GM23338 (cell line): ENCODE data around the gene BCAS1. TPM values are rescaled to one million over a fixed set of nuclear protein-coding genes. Genes with fewer than 3 reads are reported as not detected.

Experiments
- ATAC-seq: fragments of 200-7000 bp; cut with Tn5 transposase; 3 replicates; pipeline ENCODE4 v1.9.1; 2020
- DNase-seq: peaks from one replicate; pipeline ENCODE4 v3.0.0-alpha.2; 2015; ENCODE audit warnings: low spot score
- H2AFZ ChIP-seq: fragments of 200-600 bp; sonication (generic); 2 replicates; pipeline ENCODE4 v1.8.0; 2016; ENCODE audit warnings: antibody characterized with exemption, mild to moderate bottlenecking, moderate library complexity
- H3F3A ChIP-seq: fragments of 200-600 bp; sonication (generic); replicated peaks from 2 replicates; pipeline ENCODE4 v1.8.0; 2017; ENCODE audit warnings: antibody characterized with exemption, mixed run types, low read depth
- H3K27ac ChIP-seq: fragments of 200-600 bp; sonication (generic); 2 replicates; pipeline ENCODE4 v1.6.1; 2016; ENCODE audit warnings: low read depth
- H3K27me3 ChIP-seq: fragments of 200-600 bp; sonication (generic); 2 replicates; pipeline ENCODE4 v1.8.0; 2016; ENCODE audit warnings: mild to moderate bottlenecking, mixed run types, moderate library complexity; ENCODE audit not compliant: insufficient read depth
- H3K36me3 ChIP-seq: fragments of 200-600 bp; sonication (generic); 2 replicates; pipeline ENCODE4 v1.8.0; 2016; ENCODE audit warnings: mild to moderate bottlenecking; ENCODE audit not compliant: insufficient read depth
- H3K4me1 ChIP-seq: fragments of 200-600 bp; sonication (generic); 2 replicates; pipeline ENCODE4 v1.8.0; 2016; ENCODE audit warnings: mild to moderate bottlenecking, moderate library complexity; ENCODE audit not compliant: insufficient read depth
- H3K4me2 ChIP-seq: fragments of 200-600 bp; sonication (generic); 2 replicates; pipeline ENCODE4 v1.7.1; 2017; ENCODE audit warnings: mixed run types
- H3K4me3 ChIP-seq: fragments of 200-600 bp; sonication (generic); 2 replicates; pipeline ENCODE4 v1.6.1; 2016; ENCODE audit warnings: mixed run types
- H3K79me2 ChIP-seq: fragments of 200-600 bp; sonication (generic); replicated peaks from 2 replicates; pipeline ENCODE4 v1.8.0; 2017; ENCODE audit warnings: mild to moderate bottlenecking; ENCODE audit not compliant: insufficient read depth
- H3K9me2 ChIP-seq: fragments of 200-600 bp; sonication (generic); 2 replicates; pipeline ENCODE4 v1.8.0; 2017; ENCODE audit not compliant: insufficient read depth
- H4K20me1 ChIP-seq: fragments of 200-600 bp; sonication (generic); replicated peaks from 2 replicates; pipeline ENCODE4 v1.8.0; 2017; ENCODE audit warnings: mild to moderate bottlenecking; ENCODE audit not compliant: insufficient read depth
- H3K27ac Mint-ChIP-seq: 2 replicates; pipeline ENCODE4 v1.8.0; 2020; ENCODE audit warnings: inconsistent platforms, mild to moderate bottlenecking, moderate library complexity, mixed read lengths
- H3K27me3 Mint-ChIP-seq: 3 replicates; pipeline ENCODE4 v1.8.0; 2022; ENCODE audit warnings: low read depth, mild to moderate bottlenecking, moderate library complexity, mixed read lengths, inconsistent platforms; ENCODE audit not compliant: insufficient read depth, poor library complexity
- H3K36me3 Mint-ChIP-seq: 3 replicates; pipeline ENCODE4 v1.8.0; 2021; ENCODE audit warnings: low read depth, mild to moderate bottlenecking, inconsistent platforms, moderate library complexity, mixed read lengths
- H3K4me1 Mint-ChIP-seq: 3 replicates; pipeline ENCODE4 v1.8.0; 2020; ENCODE audit warnings: mild to moderate bottlenecking, inconsistent platforms, mixed read lengths
- H3K4me3 Mint-ChIP-seq: 3 replicates; pipeline ENCODE4 v1.8.0; 2021; ENCODE audit warnings: moderate library complexity, mild to moderate bottlenecking, inconsistent platforms, mixed read lengths
- H3K9me3 Mint-ChIP-seq: 3 replicates; pipeline ENCODE4 v1.8.0; 2020; ENCODE audit warnings: moderate library complexity, mild to moderate bottlenecking, inconsistent platforms, mixed read lengths
- CREB1 ChIP-seq: fragments of 250-450 bp; sonication (Bioruptor Pico); IDR thresholded peaks from 2 replicates; pipeline ENCODE4 v1.5.0; 2020; ENCODE audit warnings: low read depth, mild to moderate bottlenecking, moderate library complexity
- CTCF ChIP-seq, 2 experiments: fragments of 200-600 bp in 1 of 2; sonication (generic) in 1 of 2; conservative IDR thresholded peaks; 2 replicates each; pipeline versions ENCODE4 v1.5.1 to v1.6.1; 2016 to 2017; ENCODE audit warnings: antibody characterized with exemption in 2 of 2, low read depth in 2 of 2, mild to moderate bottlenecking in 2 of 2, moderate library complexity in 1 of 2
- ETS1 ChIP-seq: IDR thresholded peaks from 2 replicates; pipeline ENCODE4 v1.6.1; 2016; ENCODE audit warnings: antibody characterized with exemption
- EZH2 ChIP-seq: fragments of 200-600 bp; sonication (generic); IDR thresholded peaks from one replicate; pipeline ENCODE4 v1.8.0; 2017; ENCODE audit warnings: antibody characterized with exemption, mild to moderate bottlenecking, low read depth; ENCODE audit not compliant: unreplicated experiment
- EZH2phosphoT487 ChIP-seq: fragments of 200-600 bp; sonication (generic); IDR thresholded peaks from one replicate; pipeline ENCODE4 v1.8.1; 2018; ENCODE audit warnings: antibody characterized with exemption; ENCODE audit not compliant: unreplicated experiment
- JUNB ChIP-seq: IDR thresholded peaks from one replicate; pipeline ENCODE4 v1.6.1; 2016; ENCODE audit warnings: antibody characterized with exemption; ENCODE audit not compliant: unreplicated experiment
- NANOG ChIP-seq: IDR thresholded peaks from 2 replicates; pipeline ENCODE4 v1.6.1; 2016; ENCODE audit warnings: antibody characterized with exemption, borderline replicate concordance
- POLR2AphosphoS5 ChIP-seq: IDR thresholded peaks from 2 replicates; pipeline ENCODE4 v1.6.1; 2016; ENCODE audit warnings: antibody characterized with exemption, low read depth
- REST ChIP-seq: IDR thresholded peaks from one replicate; pipeline ENCODE4 v1.6.1; 2018; ENCODE audit warnings: antibody characterized with exemption; ENCODE audit not compliant: unreplicated experiment
- STAT1 ChIP-seq: IDR thresholded peaks from one replicate; pipeline ENCODE4 v1.6.1; 2016; ENCODE audit warnings: antibody characterized with exemption; ENCODE audit not compliant: unreplicated experiment
- ZNF114 ChIP-seq: fragments of 250-450 bp; sonication (Bioruptor Pico); IDR thresholded peaks from 2 replicates; pipeline ENCODE4 v1.5.0; 2020; ENCODE audit warnings: mild to moderate bottlenecking, moderate library complexity
- ZNF331 ChIP-seq: fragments of 250-450 bp; sonication (Bioruptor Pico); IDR thresholded peaks from 2 replicates; pipeline ENCODE4 v1.5.0; 2020; ENCODE audit warnings: low read depth, mild to moderate bottlenecking, moderate library complexity
- ZNF462 ChIP-seq: fragments of 250-450 bp; sonication (Bioruptor Pico); IDR thresholded peaks from 2 replicates; pipeline ENCODE4 v1.5.0; 2020; ENCODE audit warnings: mild to moderate bottlenecking, moderate library complexity
- polyA plus RNA-seq: library from polyadenylated mRNA; unstranded; fragments of >200 nt; fragmentation: Nextera tagmentation; extraction: Ambion mirVana; gene quantifications from 2 replicates; pipeline ENCODE4 v1.2.1, GENCODE V29; 2016
- total RNA-seq: library from RNA; depleted of rRNA; stranded (reverse); fragments of >200 nt; shearing (Covaris generic); gene quantifications from 2 replicates; pipeline ENCODE4 v1.2.3, GENCODE V29; 2014

Gene BCAS1
- total and polyA plus RNA-seq, 2 experiments from 2014 or later, result 0.17 to 0.19 TPM

- no peak for DNase-seq
- Mint-ChIP-seq H3K27ac (no peak overlapping the region), H3K4me3 (no peak overlapping the region), H3K9me3 (no peaks in the 10 kb centered on the region), H3K4me1 (peaks cover 10% of the 10 kb centered on the region), H3K27me3 (peaks cover 4% of the 10 kb centered on the region), H3K36me3 (no peaks in the 10 kb centered on the region)
- no peak for ATAC-seq
- no peak overlapping the region for H3K4me3 ChIP-seq
- no peaks in the 10 kb centered on the region for H3K27me3 ChIP-seq
- no peak overlapping the region for H2AFZ ChIP-seq
- TF ChIP-seq ZNF114 (CRISPR knock-in tag) (no peak), JUNB (no peak), CTCF (conservative IDR thresholded peaks at IDR 0.05; ENCODE audit: low read depth in 2 of 2) (no peak), NANOG (no peak), REST (no peak), CREB1 (CRISPR knock-in tag) (no peak), ETS1 (no peak), STAT1 (no peak), ZNF331 (no peak), EZH2phosphoT487 (no peak), EZH2 (no peak), POLR2AphosphoS5 (no peak), ZNF462 (CRISPR knock-in tag) (no peak)
- no peaks in the 10 kb centered on the region for H3K79me2 ChIP-seq
- no peak overlapping the region for H3K4me2 ChIP-seq
- no peaks in the 10 kb centered on the region for H4K20me1 ChIP-seq
- no peaks in the 10 kb centered on the region for H3K9me2 ChIP-seq
- H3F3A ChIP-seq, result no peaks in the 10 kb centered on the region
- H3K36me3 ChIP-seq, result no peaks in the 10 kb centered on the region
- H3K27ac ChIP-seq, result no peak overlapping the region
- no peaks in the 10 kb centered on the region for H3K4me1 ChIP-seq
Observed at GRCh38 chr20:54059691-54060364, 10.6 kb downstream of the BCAS1 start.
